Vagina (tissue), 2 donors: ENCODE data around the gene FLVCR1. TPM values are rescaled to one million over a fixed set of nuclear protein-coding genes. Genes with fewer than 3 reads are reported as not detected.

Experiments used
- DNase-seq, 2 donors: peaks; one replicate each; pipeline ENCODE4 v3.0.0-alpha.2; 2017; ENCODE audit errors: extremely low spot score in 2 of 2
- H3K27ac ChIP-seq: fragments of 200-600 bp; sonication (generic); one replicate; pipeline ENCODE4 v1.5.1; 2019
- H3K27me3 ChIP-seq: fragments of 200-600 bp; sonication (generic); one replicate; pipeline ENCODE4 v1.5.1; 2019
- H3K36me3 ChIP-seq, 2 donors: fragments of 200-600 bp; sonication (generic); one replicate each; pipeline ENCODE4 v1.5.1; 2017 to 2019
- H3K4me1 ChIP-seq: fragments of 200-600 bp; sonication (generic); one replicate; pipeline ENCODE4 v1.5.1; 2019
- H3K4me3 ChIP-seq, 2 donors: fragments of 200-600 bp; sonication (generic); 1 replicate in 1 of 2; 2 replicates in 1 of 2; pipeline ENCODE4 v1.5.1; 2016 to 2019
- H3K9me3 ChIP-seq: fragments of 200-600 bp; sonication (generic); one replicate; pipeline ENCODE4 v1.5.1; 2019
- CTCF ChIP-seq, 3 experiments: fragments of 450-650 bp in 2 of 3; fragments of 200-600 bp in 1 of 3; sonication (generic) in 1 of 3; IDR thresholded peaks; one replicate each; pipeline ENCODE4 v1.5.1; 2017 to 2019; ENCODE audit warnings: antibody characterized with exemption in 3 of 3, mild to moderate bottlenecking in 2 of 3, moderate library complexity in 2 of 3
- POLR2A ChIP-seq, 2 donors: fragments of 450-650 bp; IDR thresholded peaks; one replicate each; pipeline ENCODE4 v1.6.1; 2017; ENCODE audit warnings: antibody characterized with exemption in 2 of 2, mild to moderate bottlenecking in 2 of 2, moderate library complexity in 2 of 2
- POLR2AphosphoS5 ChIP-seq, 2 donors: sonication (generic); formaldehyde crosslinking; IDR thresholded peaks; one replicate each; pipeline ENCODE4 v1.9.0; 2017; ENCODE audit warnings: antibody characterized with exemption in 2 of 2, mild to moderate bottlenecking in 2 of 2, low read depth in 1 of 2; ENCODE audit not compliant: insufficient read depth in 1 of 2
- intact Hi-C: fragments of 100-400 bp; cut with DNase I; formaldehyde crosslinking; loops from one replicate; pipeline ENCODE4 v1.15.1; 2023
- total RNA-seq: library from RNA; depleted of rRNA; stranded (reverse); fragments of >200 nt; gene quantifications from one replicate; pipeline ENCODE4 v1.2.3, GENCODE V29; 2016

Gene FLVCR1
- total RNA-seq, 1 donor from 2014 or later: 5.6 TPM

- Histone ChIP-seq H3K4me3 (no peak overlapping the region), H3K27me3 (no peaks in the 10 kb centered on the region), H3K27ac (no peak overlapping the region), H3K36me3 (no peaks in the 10 kb centered on the region), H3K9me3 (no peaks in the 10 kb centered on the region), H3K4me1 (no peaks in the 10 kb centered on the region)
- intact Hi-C loops: no loop called here
- no peak for TF ChIP-seq POLR2AphosphoS5 (IDR thresholded peaks at IDR 0.05; ENCODE audit: insufficient read depth in 1 of 2, low read depth in 1 of 2)
- TF ChIP-seq CTCF (IDR thresholded peaks at IDR 0.05): no peak
- TF ChIP-seq POLR2A (IDR thresholded peaks at IDR 0.05): no peak
- DNase-seq: peak in 1 of 2 donors; percentile 27
Observed at GRCh38 chr1:212930986-212931678, 73.1 kb downstream of the FLVCR1 start.

GRCh38 chr1:212933815-212934471 is 75.9 kb downstream of the FLVCR1 start:
- TF ChIP-seq POLR2AphosphoS5 (IDR thresholded peaks at IDR 0.05; ENCODE audit: insufficient read depth in 1 of 2, low read depth in 1 of 2): no peak
- TF ChIP-seq CTCF (IDR thresholded peaks at IDR 0.05): no peak
- no peak for TF ChIP-seq POLR2A (IDR thresholded peaks at IDR 0.05)
- Histone ChIP-seq H3K4me1 (no peaks in the 10 kb centered on the region), H3K9me3 (no peaks in the 10 kb centered on the region), H3K27ac (no peak overlapping the region), H3K27me3 (no peaks in the 10 kb centered on the region), H3K36me3 (no peaks in the 10 kb centered on the region), H3K4me3 (no peak overlapping the region)
- intact Hi-C loops: no loop called here
- peak in 1 of 2 donors; percentile 52 for DNase-seq

DNA sequence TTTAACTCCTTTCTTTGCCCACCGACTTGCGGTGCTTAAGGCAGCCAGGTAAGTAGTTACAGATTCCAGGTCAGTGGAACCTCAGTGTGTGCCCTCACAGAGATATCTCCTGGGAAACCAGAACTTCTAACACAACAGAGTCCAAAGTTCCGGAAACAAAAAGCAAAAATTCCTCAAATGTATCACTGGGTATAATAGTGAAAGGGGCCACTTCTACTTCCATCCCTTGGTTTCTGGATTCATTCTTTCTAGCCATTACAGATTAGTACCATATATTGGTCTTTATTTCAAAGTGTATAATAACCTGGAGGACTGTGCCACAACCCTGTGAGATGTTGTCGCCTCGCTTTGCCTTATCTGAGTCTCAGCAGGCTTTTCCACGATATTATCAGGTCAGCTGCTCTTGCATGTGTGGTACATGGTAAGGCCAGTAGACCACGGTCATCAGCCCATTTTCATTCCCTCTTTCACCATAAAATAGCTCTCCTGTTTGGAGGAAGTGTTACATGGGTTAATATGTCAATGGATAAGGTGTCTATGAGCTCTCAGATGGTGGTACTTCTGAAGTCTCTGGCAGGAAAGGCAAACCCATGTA is 77.4 kb downstream of the FLVCR1 start:
- no peak overlapping the region for H3K27ac ChIP-seq
- peak; percentile 34 to 52 for DNase-seq
- no peak overlapping the region for H3K4me3 ChIP-seq
- no peaks in the 10 kb centered on the region for H3K36me3 ChIP-seq
- no peaks in the 10 kb centered on the region for H3K4me1 ChIP-seq
- no peak for TF ChIP-seq POLR2AphosphoS5 (IDR thresholded peaks at IDR 0.05; ENCODE audit: insufficient read depth in 1 of 2, low read depth in 1 of 2)
- no peak for TF ChIP-seq CTCF (IDR thresholded peaks at IDR 0.05)
- no peak for TF ChIP-seq POLR2A (IDR thresholded peaks at IDR 0.05)
- intact Hi-C loops: no loop called here
- no peaks in the 10 kb centered on the region for H3K27me3 ChIP-seq
- no peaks in the 10 kb centered on the region for H3K9me3 ChIP-seq

- Histone ChIP-seq H3K4me1 (no peaks in the 10 kb centered on the region), H3K4me3 (no peak overlapping the region), H3K9me3 (no peaks in the 10 kb centered on the region), H3K36me3 (no peaks in the 10 kb centered on the region), H3K27ac (no peak overlapping the region), H3K27me3 (no peaks in the 10 kb centered on the region)
- TF ChIP-seq POLR2AphosphoS5 (IDR thresholded peaks at IDR 0.05; ENCODE audit: insufficient read depth in 1 of 2, low read depth in 1 of 2): no peak
- TF ChIP-seq POLR2A (IDR thresholded peaks at IDR 0.05): no peak
- TF ChIP-seq CTCF (IDR thresholded peaks at IDR 0.05): no peak
- intact Hi-C loops: no loop called here
- peak in 1 of 2 donors; percentile 6 for DNase-seq
Observed at GRCh38 chr1:212937034-212937433, 79.0 kb downstream of the FLVCR1 start.

- H3K36me3 ChIP-seq: no peaks in the 10 kb centered on the region
- no peaks in the 10 kb centered on the region for H3K4me1 ChIP-seq
- no peak overlapping the region for H3K27ac ChIP-seq
- intact Hi-C loops: no loop called here
- no peak for TF ChIP-seq POLR2AphosphoS5 (IDR thresholded peaks at IDR 0.05; ENCODE audit: insufficient read depth in 1 of 2, low read depth in 1 of 2)
- TF ChIP-seq CTCF (IDR thresholded peaks at IDR 0.05): no peak
- no peak for TF ChIP-seq POLR2A (IDR thresholded peaks at IDR 0.05)
- DNase-seq: no peak
- H3K4me3 ChIP-seq: no peak overlapping the region
- no peaks in the 10 kb centered on the region for H3K27me3 ChIP-seq
- H3K9me3 ChIP-seq: no peaks in the 10 kb centered on the region
Observed at GRCh38 chr1:212938846-212939245, 80.8 kb downstream of the FLVCR1 start.
